IPS-18a (cell line): ENCODE measurements around the gene ZNF219.

Experiments used
- H3K27ac ChIP-seq: one replicate; pipeline ENCODE4 v1.5.1; 2013; ENCODE audit warnings: low read length
- H3K27me3 ChIP-seq: one replicate; pipeline ENCODE4 v1.6.1; 2013; ENCODE audit warnings: mild to moderate bottlenecking, low read length; ENCODE audit not compliant: control insufficient read depth, insufficient read depth
- H3K36me3 ChIP-seq: one replicate; pipeline ENCODE4 v1.6.1; 2013; ENCODE audit warnings: low read depth, low read length; ENCODE audit not compliant: control insufficient read depth
- H3K4me1 ChIP-seq: one replicate; pipeline ENCODE4 v1.6.1; 2013; ENCODE audit warnings: low read depth, low read length; ENCODE audit not compliant: control insufficient read depth
- H3K4me3 ChIP-seq: one replicate; pipeline ENCODE4 v1.5.1; 2013; ENCODE audit warnings: low read length
- H3K9ac ChIP-seq: one replicate; pipeline ENCODE4 v1.6.1; 2013; ENCODE audit warnings: mild to moderate bottlenecking, low read length, moderate library complexity
- H3K9me3 ChIP-seq: one replicate; pipeline ENCODE4 v1.6.1; 2013; ENCODE audit warnings: low read depth, low read length; ENCODE audit not compliant: control insufficient read depth

The ZNF219 gene

GRCh38 chr14:21109377-21110138, 11.1 kb upstream of the ZNF219 start:
- peaks cover 22% of the 10 kb centered on the region for H3K4me1 ChIP-seq
- no peaks in the 10 kb centered on the region for H3K9me3 ChIP-seq
- H3K4me3 ChIP-seq = no peak overlapping the region
- no peaks in the 10 kb centered on the region for H3K36me3 ChIP-seq
- no peak overlapping the region for H3K9ac ChIP-seq
- no peak overlapping the region for H3K27ac ChIP-seq
- H3K27me3 ChIP-seq = no peaks in the 10 kb centered on the region

- H3K27ac ChIP-seq = no peak overlapping the region
- peaks cover 22% of the 10 kb centered on the region for H3K4me1 ChIP-seq
- no peak overlapping the region for H3K9ac ChIP-seq
- no peaks in the 10 kb centered on the region for H3K36me3 ChIP-seq
- H3K9me3 ChIP-seq = no peaks in the 10 kb centered on the region
- H3K4me3 ChIP-seq = no peak overlapping the region
- no peaks in the 10 kb centered on the region for H3K27me3 ChIP-seq
Measured at GRCh38 chr14:21108791-21109190, 10.3 kb upstream of the ZNF219 start.

GRCh38 chr14:21107283-21107800, 8.9 kb upstream of the ZNF219 start:
- Histone ChIP-seq H3K36me3 (no peaks in the 10 kb centered on the region), H3K27ac (no peak overlapping the region), H3K27me3 (no peaks in the 10 kb centered on the region), H3K9me3 (no peaks in the 10 kb centered on the region), H3K4me1 (peaks cover 28% of the 10 kb centered on the region), H3K9ac (no peak overlapping the region), H3K4me3 (no peak overlapping the region)

GRCh38 chr14:21106498-21107282, 8.2 kb upstream of the ZNF219 start:
- no peak overlapping the region for H3K4me3 ChIP-seq
- H3K4me1 ChIP-seq = peaks cover 35% of the 10 kb centered on the region
- H3K27ac ChIP-seq = no peak overlapping the region
- H3K9ac ChIP-seq = no peak overlapping the region
- H3K9me3 ChIP-seq = no peaks in the 10 kb centered on the region
- no peaks in the 10 kb centered on the region for H3K27me3 ChIP-seq
- no peaks in the 10 kb centered on the region for H3K36me3 ChIP-seq

GRCh38 chr14:21106176-21106497, 7.7 kb upstream of the ZNF219 start:
- Histone ChIP-seq H3K27me3 (no peaks in the 10 kb centered on the region), H3K36me3 (no peaks in the 10 kb centered on the region), H3K9ac (no peak overlapping the region), H3K4me1 (peaks cover 35% of the 10 kb centered on the region), H3K27ac (no peak overlapping the region), H3K9me3 (no peaks in the 10 kb centered on the region), H3K4me3 (no peak overlapping the region)

GRCh38 chr14:21105095-21105494, 6.6 kb upstream of the ZNF219 start:
- peaks cover 35% of the 10 kb centered on the region for H3K4me1 ChIP-seq
- no peak overlapping the region for H3K9ac ChIP-seq

GRCh38 chr14:21104448-21105060, 6.1 kb upstream of the ZNF219 start:
- Histone ChIP-seq H3K4me1 (peaks cover 37% of the 10 kb centered on the region), H3K27ac (peak overlapping the region; percentile 97), H3K9ac (peak overlapping the region; percentile 98), H3K4me3 (peak overlapping the region; percentile 92), H3K9me3 (no peaks in the 10 kb centered on the region), H3K27me3 (no peaks in the 10 kb centered on the region), H3K36me3 (no peaks in the 10 kb centered on the region)

More at GRCh38 chr14:21105095-21105494, 6.6 kb upstream of the ZNF219 start:
- H3K9me3 ChIP-seq = no peaks in the 10 kb centered on the region
- H3K4me3 ChIP-seq = peak overlapping the region; percentile 92
- H3K27ac ChIP-seq = no peak overlapping the region
- H3K36me3 ChIP-seq = no peaks in the 10 kb centered on the region
- no peaks in the 10 kb centered on the region for H3K27me3 ChIP-seq

GRCh38 chr14:21103710-21104447, 5.4 kb upstream of the ZNF219 start:
- H3K36me3 ChIP-seq = no peaks in the 10 kb centered on the region
- peak overlapping the region; percentile 92 for H3K4me3 ChIP-seq
- H3K4me1 ChIP-seq = peaks cover 41% of the 10 kb centered on the region
- H3K27me3 ChIP-seq = no peaks in the 10 kb centered on the region
- H3K27ac ChIP-seq = peak overlapping the region; percentile 97
- peak overlapping the region; percentile 98 for H3K9ac ChIP-seq
- H3K9me3 ChIP-seq = no peaks in the 10 kb centered on the region

- H3K4me1 ChIP-seq = peaks cover 41% of the 10 kb centered on the region
- H3K27me3 ChIP-seq = no peaks in the 10 kb centered on the region
- no peaks in the 10 kb centered on the region for H3K9me3 ChIP-seq
- peak overlapping the region; percentile 98 for H3K9ac ChIP-seq
- H3K27ac ChIP-seq = no peak overlapping the region
- no peaks in the 10 kb centered on the region for H3K36me3 ChIP-seq
- H3K4me3 ChIP-seq = peak overlapping the region; percentile 92
Measured at GRCh38 chr14:21103411-21103709, 4.9 kb upstream of the ZNF219 start.

GRCh38 chr14:21102521-21103410, 4.3 kb upstream of the ZNF219 start:
- H3K4me1 ChIP-seq = peaks cover 41% of the 10 kb centered on the region
- H3K9ac ChIP-seq = peak overlapping the region; percentile 98
- no peaks in the 10 kb centered on the region for H3K27me3 ChIP-seq
- H3K9me3 ChIP-seq = no peaks in the 10 kb centered on the region
- no peaks in the 10 kb centered on the region for H3K36me3 ChIP-seq
- H3K4me3 ChIP-seq = peak overlapping the region; percentile 92
- no peak overlapping the region for H3K27ac ChIP-seq
